ENCODE results near the gene DTNA. TPM values are rescaled to one million over a fixed set of nuclear protein-coding genes. Genes with fewer than 3 reads are reported as not detected.

DTNA gene
- total RNA-seq, 2 experiments from 2014 or later, result not detected

- H3K9me3 Mint-ChIP-seq, result no peaks in the 10 kb centered on the region
- no peak overlapping the region for H3K27ac Mint-ChIP-seq
- POLR2A ChIA-PET, result no interaction called here
- peaks cover 6% of the 10 kb centered on the region for H3K4me1 Mint-ChIP-seq
- H3K27me3 Mint-ChIP-seq, result peaks cover 2% of the 10 kb centered on the region
- no peaks in the 10 kb centered on the region for H3K36me3 Mint-ChIP-seq
- DNase-seq (no peak), ATAC-seq (ENCODE audit: low read depth) (no peak)
- H3K4me3 Mint-ChIP-seq, result no peak overlapping the region
Measured at GRCh38 chr18:34809451-34810072, 99.5 kb downstream of the DTNA start.

- Mint-ChIP-seq H3K36me3 (no peaks in the 10 kb centered on the region), H3K27ac (no peak overlapping the region), H3K9me3 (no peaks in the 10 kb centered on the region), H3K27me3 (peaks cover 2% of the 10 kb centered on the region), H3K4me1 (no peaks in the 10 kb centered on the region), H3K4me3 (no peak overlapping the region)
- ATAC-seq (ENCODE audit: low read depth) (no peak), DNase-seq (no peak)
- POLR2A ChIA-PET, result no interaction called here
Measured at GRCh38 chr18:34816183-34816582, 106.1 kb downstream of the DTNA start.

- POLR2A ChIA-PET, result no interaction called here
- Mint-ChIP-seq H3K4me1 (no peaks in the 10 kb centered on the region), H3K9me3 (no peaks in the 10 kb centered on the region), H3K4me3 (no peak overlapping the region), H3K27me3 (peaks cover 2% of the 10 kb centered on the region), H3K36me3 (no peaks in the 10 kb centered on the region), H3K27ac (no peak overlapping the region)
- DNase-seq, result no peak
- ATAC-seq (ENCODE audit: low read depth), result no peak
Measured at GRCh38 chr18:34817636-34818035, 107.5 kb downstream of the DTNA start.

GRCh38 chr18:34818064-34818463 is 108.0 kb downstream of the DTNA start:
- ATAC-seq (ENCODE audit: low read depth), result no peak
- Mint-ChIP-seq H3K9me3 (no peaks in the 10 kb centered on the region), H3K27me3 (peaks cover 2% of the 10 kb centered on the region), H3K4me1 (no peaks in the 10 kb centered on the region), H3K36me3 (no peaks in the 10 kb centered on the region), H3K4me3 (no peak overlapping the region), H3K27ac (no peak overlapping the region)
- DNase-seq, result no peak
- POLR2A ChIA-PET, result no interaction called here

- POLR2A ChIA-PET, result no interaction called here
- Mint-ChIP-seq H3K27me3 (peaks cover 2% of the 10 kb centered on the region), H3K27ac (no peak overlapping the region), H3K9me3 (no peaks in the 10 kb centered on the region), H3K4me3 (no peak overlapping the region), H3K4me1 (no peaks in the 10 kb centered on the region), H3K36me3 (no peaks in the 10 kb centered on the region)
- ATAC-seq (ENCODE audit: low read depth), result no peak
- DNase-seq, result no peak
Measured at GRCh38 chr18:34820360-34821065, 110.4 kb downstream of the DTNA start.

DNA sequence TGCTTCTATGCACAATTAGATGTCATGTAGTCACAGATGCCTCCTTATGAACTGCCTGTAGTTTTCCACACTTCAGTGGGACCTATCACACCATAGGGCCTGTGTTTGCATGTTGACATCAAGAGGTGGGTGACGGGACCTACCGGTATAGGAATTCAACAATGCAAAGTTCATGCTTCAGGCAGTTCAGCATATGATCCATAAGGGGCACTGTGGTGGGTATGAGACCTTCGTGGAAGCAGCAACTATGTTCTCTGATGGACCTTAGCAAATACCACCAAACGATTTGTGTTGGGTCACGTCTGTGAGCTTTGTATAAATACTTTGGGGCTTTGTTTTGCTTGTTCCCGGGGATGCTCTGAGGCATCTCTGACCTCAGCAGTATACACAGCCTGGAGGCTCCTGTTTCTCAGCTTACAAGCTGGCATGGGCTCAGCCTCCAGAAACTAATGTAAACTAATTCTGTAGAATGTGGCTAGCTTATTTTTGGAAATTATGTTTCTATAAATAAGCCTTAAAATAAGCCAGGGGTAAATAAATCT is 111.6 kb downstream of the DTNA start:
- Mint-ChIP-seq H3K9me3 (no peaks in the 10 kb centered on the region), H3K36me3 (no peaks in the 10 kb centered on the region), H3K4me1 (no peaks in the 10 kb centered on the region), H3K4me3 (no peak overlapping the region), H3K27me3 (peaks cover 2% of the 10 kb centered on the region), H3K27ac (no peak overlapping the region)
- POLR2A ChIA-PET, result no interaction called here
- ATAC-seq (ENCODE audit: low read depth), result no peak
- DNase-seq, result no peak

DNA sequence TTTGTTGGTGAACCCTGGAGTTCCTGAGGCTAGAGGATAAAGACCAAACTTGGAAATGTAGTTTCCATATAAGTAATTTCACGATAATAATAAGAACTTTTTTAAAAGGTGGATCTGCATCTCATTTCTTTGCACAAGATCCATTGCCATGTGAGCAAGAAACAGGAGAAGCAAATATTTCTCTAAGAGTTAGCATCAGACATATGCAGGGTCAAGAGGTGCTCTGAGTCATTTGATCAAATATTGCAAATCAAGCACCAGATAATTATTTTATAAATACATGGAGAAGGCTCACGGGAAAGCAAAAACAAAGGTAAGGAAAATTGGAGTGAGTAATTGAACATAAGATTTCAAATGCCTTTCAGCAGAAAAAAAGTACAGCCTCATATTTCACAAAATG is 118.0 kb downstream of the DTNA start:
- ATAC-seq (ENCODE audit: low read depth) (no peak), DNase-seq (no peak)
- Mint-ChIP-seq H3K36me3 (no peaks in the 10 kb centered on the region), H3K9me3 (no peaks in the 10 kb centered on the region), H3K4me3 (no peak overlapping the region), H3K4me1 (no peaks in the 10 kb centered on the region), H3K27ac (no peak overlapping the region), H3K27me3 (peaks cover 3% of the 10 kb centered on the region)
- POLR2A ChIA-PET, result no interaction called here

DNA sequence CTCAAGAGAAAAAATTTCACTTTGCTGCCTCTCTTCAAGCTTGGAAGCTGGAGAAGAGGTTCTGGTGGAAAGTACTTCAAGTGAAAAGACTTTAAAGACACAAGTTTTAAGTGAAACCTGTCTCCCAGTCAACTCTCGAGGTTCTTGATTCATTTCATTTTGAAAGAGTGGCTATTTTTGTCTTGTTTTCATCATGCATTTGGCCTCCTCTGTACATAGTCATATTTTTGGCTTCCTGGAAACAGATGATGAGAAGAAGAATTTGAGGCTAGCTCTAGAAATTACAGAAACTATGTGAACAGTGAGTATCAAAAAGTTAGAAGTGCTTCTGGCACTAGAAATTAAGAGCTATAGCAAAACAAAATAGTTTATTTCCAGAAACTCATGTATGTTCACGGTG is 124.8 kb downstream of the DTNA start:
- Mint-ChIP-seq H3K9me3 (peaks cover 5% of the 10 kb centered on the region), H3K4me3 (no peak overlapping the region), H3K27ac (no peak overlapping the region), H3K27me3 (no peaks in the 10 kb centered on the region), H3K4me1 (peaks cover 2% of the 10 kb centered on the region), H3K36me3 (no peaks in the 10 kb centered on the region)
- no peak for DNase-seq
- POLR2A ChIA-PET, result no interaction called here
- ATAC-seq (ENCODE audit: low read depth), result no peak

DNA sequence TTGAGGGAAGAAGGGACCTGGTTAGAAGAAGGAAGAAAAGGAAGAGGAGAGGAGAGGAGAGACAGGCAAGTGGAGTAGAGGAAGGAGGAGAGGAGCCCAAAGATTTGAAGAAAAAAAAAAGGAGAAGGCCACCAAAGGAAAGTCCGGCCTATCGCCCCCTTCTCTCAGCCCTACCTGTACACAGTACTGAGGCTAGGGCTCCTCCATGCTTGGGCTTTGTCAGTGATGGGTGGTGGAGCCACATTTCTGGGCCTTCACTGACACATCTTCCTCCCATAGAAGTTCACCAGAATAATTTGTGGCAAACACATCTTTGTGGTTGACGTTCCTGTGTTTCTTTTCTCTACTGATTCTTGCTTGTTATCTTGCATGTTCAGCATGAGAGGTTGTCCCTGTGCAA is 125.4 kb downstream of the DTNA start:
- Mint-ChIP-seq H3K4me3 (no peak overlapping the region), H3K36me3 (no peaks in the 10 kb centered on the region), H3K4me1 (peaks cover 2% of the 10 kb centered on the region), H3K27me3 (no peaks in the 10 kb centered on the region), H3K27ac (no peak overlapping the region), H3K9me3 (peaks cover 5% of the 10 kb centered on the region)
- DNase-seq (no peak), ATAC-seq (ENCODE audit: low read depth) (no peak)
- POLR2A ChIA-PET, result no interaction called here

DNA sequence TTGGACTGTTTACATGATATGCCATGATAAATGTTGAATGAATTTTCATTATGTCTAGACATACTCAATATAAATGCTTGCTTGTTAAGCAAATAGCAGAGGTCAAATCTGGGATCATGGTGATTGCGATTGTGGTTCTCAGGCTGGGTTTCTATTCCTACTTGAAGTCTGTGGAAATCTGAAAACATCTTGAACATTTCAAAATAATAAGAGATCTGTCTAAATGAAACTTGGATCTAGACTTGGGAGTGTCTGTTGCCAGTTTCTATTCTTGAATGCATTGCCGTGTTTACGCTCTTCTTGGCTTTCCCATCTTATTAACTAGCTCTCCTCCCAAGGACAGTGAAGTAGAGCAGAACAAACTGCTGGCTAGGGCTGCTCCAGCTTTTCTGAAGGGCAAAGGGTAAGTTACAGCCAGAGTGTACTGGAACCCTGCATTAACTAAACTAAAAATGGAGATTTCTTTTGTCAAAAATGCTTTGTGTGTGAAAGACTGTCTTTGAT is 127.7 kb downstream of the DTNA start:
- Mint-ChIP-seq H3K27me3 (peaks cover 4% of the 10 kb centered on the region), H3K9me3 (peaks cover 5% of the 10 kb centered on the region), H3K4me1 (peaks cover 2% of the 10 kb centered on the region), H3K4me3 (no peak overlapping the region), H3K27ac (no peak overlapping the region), H3K36me3 (peaks cover 2% of the 10 kb centered on the region)
- no peak for ATAC-seq (ENCODE audit: low read depth)
- POLR2A ChIA-PET, result no interaction called here
- no peak for DNase-seq

- Mint-ChIP-seq H3K9me3 (peaks cover 5% of the 10 kb centered on the region), H3K27me3 (peaks cover 4% of the 10 kb centered on the region), H3K4me3 (no peak overlapping the region), H3K4me1 (peaks cover 2% of the 10 kb centered on the region), H3K27ac (no peak overlapping the region), H3K36me3 (peaks cover 2% of the 10 kb centered on the region)
- DNase-seq (no peak), ATAC-seq (ENCODE audit: low read depth) (no peak)
- POLR2A ChIA-PET, result interaction anchor here (0.6 kb wide), 1 partner anchor 125 kb away, joined by 5 read pairs; no protein-coding TSS in a partner anchor
Measured at GRCh38 chr18:34838669-34839068, 128.6 kb downstream of the DTNA start.

GRCh38 chr18:34840256-34840826 is 130.2 kb downstream of the DTNA start:
- ATAC-seq (ENCODE audit: low read depth) (no peak), DNase-seq (no peak)
- Mint-ChIP-seq H3K27ac (no peak overlapping the region), H3K36me3 (peaks cover 2% of the 10 kb centered on the region), H3K4me3 (no peak overlapping the region), H3K9me3 (peaks cover 5% of the 10 kb centered on the region), H3K27me3 (peaks cover 4% of the 10 kb centered on the region), H3K4me1 (peaks cover 2% of the 10 kb centered on the region)
- POLR2A ChIA-PET, result no interaction called here

- Mint-ChIP-seq H3K4me1 (no peaks in the 10 kb centered on the region), H3K27ac (no peak overlapping the region), H3K4me3 (no peak overlapping the region), H3K27me3 (peaks cover 4% of the 10 kb centered on the region), H3K9me3 (peaks cover 4% of the 10 kb centered on the region), H3K36me3 (peaks cover 2% of the 10 kb centered on the region)
- ATAC-seq (ENCODE audit: low read depth) (no peak), DNase-seq (no peak)
- POLR2A ChIA-PET, result no interaction called here
Measured at GRCh38 chr18:34841891-34842290, 131.8 kb downstream of the DTNA start.

GRCh38 chr18:34844072-34844471 is 134.0 kb downstream of the DTNA start:
- peaks cover 2% of the 10 kb centered on the region for H3K36me3 Mint-ChIP-seq
- H3K4me3 Mint-ChIP-seq, result no peak overlapping the region
- H3K4me1 Mint-ChIP-seq, result no peaks in the 10 kb centered on the region
- peaks cover 2% of the 10 kb centered on the region for H3K9me3 Mint-ChIP-seq
- H3K27ac Mint-ChIP-seq, result no peak overlapping the region
- H3K27me3 Mint-ChIP-seq, result peaks cover 10% of the 10 kb centered on the region
- DNase-seq, result no peak
- ATAC-seq (ENCODE audit: low read depth), result no peak
- POLR2A ChIA-PET, result no interaction called here

Data from activated naive CD8-positive, alpha-beta T cell treated with anti-CD3 and anti-CD28 coated beads, Interleukin-2, amount 10 ng/mL, durations not matched to agents 7 days and 5 days (primary cell).